Measurements from ENCODE around the gene PSMB1.
A peak's percentile ranks its signal among the peaks of the same experiment; 100 is the strongest.

PSMB1 gene

DNA sequence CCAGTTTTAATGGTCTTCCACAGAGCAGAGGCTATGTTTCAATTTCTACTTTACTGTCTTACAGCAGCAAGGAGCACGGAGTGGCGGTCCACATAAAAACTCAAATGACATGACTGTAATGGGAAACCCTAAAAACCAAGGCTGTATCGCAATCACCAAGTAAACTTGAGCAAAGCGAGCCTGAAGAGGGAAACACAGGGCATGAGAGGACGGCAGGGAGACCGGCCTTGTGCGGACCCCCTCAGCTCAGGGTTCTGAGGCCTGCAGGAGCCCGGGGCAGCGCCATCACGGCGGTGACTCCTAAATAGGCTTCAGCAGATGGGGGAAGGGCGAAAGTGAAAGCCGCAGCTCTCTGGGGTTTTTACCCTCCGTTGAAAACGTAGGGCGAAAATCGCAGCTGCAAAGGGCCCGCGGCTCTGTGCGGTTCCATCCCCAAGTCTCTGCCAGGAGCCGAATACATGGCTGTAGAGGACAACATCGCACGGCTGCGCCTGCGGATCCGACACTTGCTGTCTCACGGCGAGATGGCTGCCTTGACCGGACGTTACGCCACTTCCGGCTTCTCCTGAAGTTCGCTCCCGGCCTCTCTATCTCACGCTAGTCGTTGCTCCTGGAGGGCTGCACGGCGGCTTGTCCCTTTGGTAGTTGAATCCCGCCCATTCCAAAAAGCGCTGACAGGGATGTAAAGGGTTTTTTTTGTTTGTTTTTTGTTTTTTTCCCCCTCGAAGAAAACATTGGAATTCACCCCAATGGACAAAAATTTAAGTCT, at the start of gene PSMB1:
Gene PSMB1, minus strand, starts transcription at position 543 of the 769 bp plus-strand sequence. Its CDS starts 65 bp downstream, at position 478.
- peak; percentile 71 to 79 for DNase-seq (ENCODE audit: low read depth in 2 of 2)

DNA sequence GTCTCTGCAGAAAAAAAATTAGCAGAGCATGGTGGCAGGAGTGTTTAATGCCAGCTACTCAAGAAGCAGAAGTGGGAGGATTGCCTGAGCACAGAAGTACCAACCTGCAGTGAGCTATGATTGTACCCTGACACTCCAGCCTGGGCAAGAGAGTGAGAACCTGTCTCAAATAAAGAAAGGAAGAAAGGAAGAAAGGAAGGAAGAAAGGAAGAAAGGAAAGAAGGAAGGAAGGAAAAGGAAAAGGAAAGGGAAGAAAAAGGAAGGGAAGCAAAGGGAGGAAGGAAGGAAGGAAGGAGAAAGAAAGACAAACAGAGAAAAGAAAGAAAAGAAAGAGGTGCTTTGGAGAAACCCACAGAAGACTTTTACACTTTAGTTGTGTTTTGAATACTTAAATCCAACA, 44.2 kb upstream of the PSMB1 start:
- no peak for DNase-seq (ENCODE audit: low read depth in 2 of 2)

DNA sequence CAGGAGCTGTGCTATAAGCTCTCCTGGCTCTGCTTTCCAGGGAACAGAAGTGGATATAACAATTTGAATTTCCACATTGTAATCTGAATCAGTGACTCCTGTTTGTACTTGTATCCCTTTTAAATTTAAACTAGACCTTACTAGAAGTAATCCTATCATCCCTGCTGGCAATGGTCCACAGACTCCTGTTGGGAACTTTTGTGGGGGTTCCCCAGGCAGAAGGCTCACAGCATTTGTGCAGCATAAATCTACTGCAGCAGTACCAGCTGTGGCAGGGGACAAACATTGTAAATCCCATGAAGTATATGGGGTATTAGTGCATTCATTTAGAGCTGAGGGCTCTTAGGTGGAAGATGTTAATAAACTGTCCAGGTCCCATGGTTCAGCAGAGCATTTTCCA, 43.3 kb upstream of the PSMB1 start:
- no peak for DNase-seq (ENCODE audit: low read depth in 2 of 2)

DNA sequence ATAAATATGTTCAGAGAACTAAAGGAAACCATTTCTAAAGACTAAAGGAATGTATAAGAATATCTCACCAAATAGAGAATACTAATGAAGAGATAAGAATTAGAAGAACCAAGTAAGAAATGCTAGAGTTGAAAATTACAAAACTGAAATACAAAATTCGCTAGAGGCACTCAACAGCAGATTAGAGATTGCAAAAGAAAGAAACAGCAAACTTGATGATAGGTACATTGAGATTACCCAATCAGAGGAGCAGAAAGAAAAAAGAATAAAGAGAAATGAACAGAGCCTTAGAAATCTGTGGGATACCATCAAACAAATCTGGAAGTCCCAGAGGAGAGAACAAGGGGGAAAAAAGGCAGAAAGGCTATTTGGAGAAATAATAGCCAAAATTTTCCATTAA, 37.6 kb upstream of the PSMB1 start:
- DNase-seq (ENCODE audit: low read depth in 2 of 2) = no peak

DNA sequence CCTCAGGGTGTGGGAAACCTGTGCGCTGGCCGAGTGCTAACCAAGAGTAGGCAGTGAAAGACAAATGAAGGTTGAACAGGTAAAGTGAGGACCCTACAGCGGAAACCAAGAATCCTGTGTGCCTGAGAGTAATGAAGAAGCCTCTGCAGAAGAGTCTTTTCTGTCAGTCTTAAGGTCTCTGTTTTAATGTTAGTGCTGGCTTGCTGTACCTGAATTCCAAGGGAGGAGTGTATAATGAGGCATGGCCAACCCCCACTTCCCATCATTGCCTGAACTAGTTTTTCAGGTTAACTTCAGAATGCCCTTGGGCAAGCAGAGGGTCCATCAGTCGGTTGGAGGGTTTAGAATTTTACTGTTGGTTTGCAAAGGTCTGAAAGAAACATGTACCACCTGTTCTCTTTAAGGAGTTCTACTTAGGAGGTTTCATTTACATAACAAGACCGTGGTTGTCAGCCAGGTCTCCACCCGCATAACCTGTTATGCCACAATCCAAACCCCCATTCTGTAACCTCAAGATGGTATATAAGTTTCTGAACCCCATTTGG, 31.9 kb upstream of the PSMB1 start:
- DNase-seq (ENCODE audit: low read depth in 2 of 2) = no peak

DNA sequence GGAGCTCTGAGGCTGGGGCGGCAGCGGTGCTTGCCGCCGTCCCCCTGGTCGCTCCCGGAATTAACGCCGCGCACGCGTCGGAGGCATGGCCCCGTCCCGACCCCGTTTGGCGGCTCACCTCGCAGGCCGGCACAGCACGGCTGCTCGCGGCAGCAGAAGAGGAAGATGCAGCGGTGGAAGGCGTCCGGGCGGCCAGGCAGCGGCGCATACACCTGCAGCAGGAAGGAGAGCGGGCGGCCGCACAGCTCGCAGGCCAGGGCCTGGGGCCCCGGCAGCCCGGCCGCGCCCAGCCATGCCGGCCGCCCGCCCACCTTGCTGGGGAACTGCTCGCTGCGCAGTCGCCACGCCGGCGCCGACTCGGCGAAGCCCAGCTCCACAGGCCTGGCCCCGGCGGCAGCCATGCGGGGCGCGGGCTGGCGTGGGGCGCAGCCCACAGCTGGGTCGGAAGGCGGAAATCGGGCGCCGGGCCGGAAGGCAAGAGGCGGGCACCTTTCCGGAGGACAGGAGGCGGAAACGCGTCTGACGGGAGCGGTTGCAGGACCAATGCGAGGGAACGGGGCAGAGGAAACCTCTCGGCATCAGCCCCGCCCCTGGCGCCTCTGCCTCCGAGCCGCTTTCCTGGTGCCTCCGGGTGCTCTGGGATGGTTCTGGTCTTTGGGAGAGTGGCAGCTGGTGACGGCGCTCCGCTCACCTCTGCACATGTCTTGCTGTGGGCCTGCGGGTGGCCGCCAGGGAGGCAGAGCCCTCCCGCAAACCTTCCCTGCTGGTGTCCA, 31.3 kb upstream of the PSMB1 start, which contains the start of gene PDCD2:
Gene PDCD2, minus strand, starts transcription at position 457 of the 773 bp plus-strand sequence. Its CDS starts 56 bp downstream, at position 401.
- DNase-seq (ENCODE audit: low read depth in 2 of 2) = peak; percentile 87 to 91

DNA sequence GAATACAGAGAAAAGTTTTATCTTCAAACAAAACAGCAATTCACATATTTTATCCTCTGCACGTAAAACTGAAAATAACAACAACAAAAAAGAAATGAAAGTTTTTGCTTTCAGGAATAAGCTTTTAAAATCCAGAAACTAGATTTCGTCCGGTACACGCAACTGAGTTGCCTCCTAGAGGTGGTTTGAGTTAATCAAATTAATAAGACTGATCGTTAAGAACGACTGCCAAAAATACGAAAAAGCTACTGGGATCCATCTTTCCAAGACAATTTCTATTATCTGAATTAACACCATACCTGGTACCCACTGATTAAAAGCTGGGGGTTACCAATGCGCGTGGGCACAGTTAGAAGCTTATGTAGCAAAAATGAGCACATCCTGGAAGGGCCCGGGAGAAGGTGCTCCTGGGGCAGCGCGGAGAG, 30.7 kb upstream of the PSMB1 start:
- no peak for DNase-seq (ENCODE audit: low read depth in 2 of 2)

DNA sequence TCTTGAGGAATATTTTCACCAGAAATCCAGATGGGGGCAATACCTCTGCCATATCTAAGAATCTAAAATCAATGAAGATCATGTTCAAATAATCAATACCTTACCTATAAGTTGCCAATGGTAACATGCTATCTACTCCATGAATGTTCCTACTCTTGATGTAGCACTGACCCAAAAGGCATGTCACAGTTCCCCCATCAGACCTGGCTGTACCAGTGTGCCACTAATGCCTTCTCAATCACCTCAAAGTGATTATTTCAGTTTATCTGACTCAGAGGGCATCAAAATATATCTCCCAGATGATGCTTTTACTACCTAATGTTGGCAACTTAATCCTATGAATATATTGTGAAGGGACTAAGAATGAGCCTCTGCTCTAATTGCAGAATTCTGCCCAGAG, 25.8 kb upstream of the PSMB1 start:
- DNase-seq (ENCODE audit: low read depth in 2 of 2) = no peak

DNA sequence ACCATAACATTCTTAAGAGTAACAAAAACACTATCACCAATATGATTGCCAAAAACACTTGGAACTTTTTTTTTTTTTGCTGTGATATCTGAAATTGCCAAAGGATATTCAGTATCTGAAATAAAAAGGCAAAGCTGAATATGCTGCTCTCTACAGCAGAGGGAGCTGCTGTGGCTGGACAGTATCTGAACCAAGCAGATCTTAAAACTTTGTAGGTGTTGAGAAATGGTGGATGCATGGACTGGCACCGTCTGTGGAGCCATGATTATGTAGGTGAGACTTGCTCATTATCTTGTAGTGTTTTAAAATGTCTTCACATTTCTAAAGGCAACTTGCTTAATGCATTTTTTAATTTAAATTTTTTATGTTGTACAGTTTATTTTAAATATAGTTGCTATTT, 22.1 kb upstream of the PSMB1 start:
- no peak for DNase-seq (ENCODE audit: low read depth in 2 of 2)

DNA sequence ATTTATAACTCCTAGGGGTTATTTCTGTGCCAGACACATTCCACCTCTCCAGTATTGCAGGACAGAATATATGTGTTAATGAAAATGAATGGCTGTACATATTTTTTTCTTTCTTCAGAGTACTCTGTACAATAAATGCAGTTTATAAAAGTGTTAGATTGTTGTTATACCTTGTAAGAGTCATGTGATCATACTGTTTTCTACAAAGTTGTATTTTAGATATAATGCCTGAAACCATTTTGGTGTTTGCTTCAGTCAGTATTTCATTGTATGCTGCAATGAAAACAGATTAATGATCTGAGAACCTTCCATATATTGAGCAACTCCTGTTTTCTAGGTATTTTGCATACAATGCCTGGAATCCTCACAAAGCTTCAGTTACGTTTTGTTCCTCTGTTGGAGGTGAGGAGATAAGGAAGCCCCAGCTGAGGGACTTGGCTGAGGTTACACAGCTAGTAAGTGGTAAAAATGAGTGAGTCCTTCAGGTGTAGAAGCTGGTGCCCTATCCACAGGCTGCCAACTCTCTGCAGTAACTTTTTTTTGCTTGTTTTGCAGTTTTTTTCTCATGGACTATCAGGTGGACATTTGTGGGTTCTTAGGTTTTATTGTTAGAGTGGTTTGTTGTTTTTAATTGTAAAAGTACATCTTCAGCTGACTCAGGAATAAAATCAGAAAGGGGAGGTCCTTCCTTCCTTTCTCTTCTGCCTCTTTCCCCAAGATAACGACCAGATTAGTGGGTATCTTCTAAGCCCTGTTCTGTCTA, 19.8 kb upstream of the PSMB1 start:
- DNase-seq (ENCODE audit: low read depth in 2 of 2) = no peak

DNA sequence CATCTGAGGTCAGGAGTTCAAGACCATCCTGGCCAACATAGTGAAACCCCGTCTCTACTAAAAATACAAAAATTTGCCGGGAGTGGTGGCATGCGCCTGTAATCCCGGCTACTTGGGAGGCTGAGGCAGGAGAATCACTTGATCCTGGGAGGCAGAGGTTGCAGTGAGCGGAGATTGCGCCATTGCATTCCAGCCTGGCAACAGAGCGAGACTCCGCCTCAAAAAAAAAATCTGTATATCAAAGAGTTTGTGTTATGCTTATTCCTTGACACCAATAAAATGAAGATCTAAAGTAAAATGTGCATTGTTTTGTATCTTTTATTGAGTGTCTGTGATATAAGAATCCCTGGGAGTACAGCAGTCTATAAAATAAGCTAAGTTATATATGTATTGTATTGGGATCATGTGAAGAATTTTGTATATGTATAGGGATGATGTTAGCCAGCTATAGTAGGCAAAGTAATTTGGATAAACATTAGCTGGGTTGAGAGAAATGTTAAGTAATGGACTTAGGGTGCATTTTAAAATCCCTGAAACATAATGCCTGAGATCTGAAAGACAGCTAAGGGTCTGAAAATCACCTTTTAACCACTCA, 11.9 kb upstream of the PSMB1 start:
- DNase-seq (ENCODE audit: low read depth in 2 of 2) = no peak

DNA sequence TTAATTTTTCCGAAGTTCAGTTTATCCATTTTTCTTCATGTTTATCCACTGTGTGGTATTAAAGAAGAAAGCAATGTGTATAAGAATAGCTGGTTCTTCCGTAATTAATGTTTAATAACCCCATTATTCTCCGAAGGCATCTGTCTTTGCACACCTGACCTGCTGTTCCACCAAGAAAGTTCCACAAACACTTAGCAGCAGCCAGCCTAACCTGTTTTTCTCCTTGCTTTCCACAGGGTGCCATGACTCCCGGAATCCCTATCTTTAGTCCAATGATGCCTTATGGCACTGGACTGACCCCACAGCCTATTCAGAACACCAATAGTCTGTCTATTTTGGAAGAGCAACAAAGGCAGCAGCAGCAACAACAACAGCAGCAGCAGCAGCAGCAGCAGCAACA, 8.4 kb upstream of the PSMB1 start:
- no peak for DNase-seq (ENCODE audit: low read depth in 2 of 2)

DNA sequence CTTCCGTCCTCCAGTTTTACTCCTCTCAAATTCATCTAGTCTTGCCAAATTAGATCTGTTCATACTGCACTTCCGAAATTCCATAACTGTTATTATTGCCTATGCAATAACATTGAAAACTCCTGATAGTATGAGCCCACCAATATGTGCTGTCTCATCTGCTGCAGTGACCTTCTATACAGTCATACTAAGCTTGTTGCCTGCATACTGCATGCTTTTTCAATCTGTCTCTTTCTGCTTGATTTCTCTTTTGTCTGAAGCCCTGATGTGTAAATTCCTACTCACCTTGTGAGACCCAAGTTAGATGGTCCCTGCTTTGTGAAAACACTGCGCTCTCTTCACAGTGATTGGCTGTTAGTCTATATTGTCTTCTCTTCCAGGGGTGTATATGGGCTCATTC, 2.2 kb upstream of the PSMB1 start:
- no peak for DNase-seq (ENCODE audit: low read depth in 2 of 2)

DNA sequence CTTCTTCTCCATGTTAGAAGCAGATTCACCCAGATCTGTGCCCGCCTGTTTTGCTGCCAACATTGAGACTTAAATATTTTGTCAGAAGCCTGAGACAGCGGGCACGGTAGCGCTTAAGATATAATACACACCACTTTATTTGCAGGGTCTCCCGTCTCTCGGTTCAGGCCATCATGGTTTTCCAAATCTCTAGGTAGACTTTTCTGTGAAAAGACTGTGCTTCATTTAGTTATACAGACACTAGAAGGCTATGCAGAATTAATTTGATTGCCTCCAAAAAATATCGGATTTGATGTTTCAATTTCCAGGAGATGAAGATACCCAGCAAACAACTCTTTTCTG, 1.7 kb upstream of the PSMB1 start:
- no peak for DNase-seq (ENCODE audit: low read depth in 2 of 2)

DNA sequence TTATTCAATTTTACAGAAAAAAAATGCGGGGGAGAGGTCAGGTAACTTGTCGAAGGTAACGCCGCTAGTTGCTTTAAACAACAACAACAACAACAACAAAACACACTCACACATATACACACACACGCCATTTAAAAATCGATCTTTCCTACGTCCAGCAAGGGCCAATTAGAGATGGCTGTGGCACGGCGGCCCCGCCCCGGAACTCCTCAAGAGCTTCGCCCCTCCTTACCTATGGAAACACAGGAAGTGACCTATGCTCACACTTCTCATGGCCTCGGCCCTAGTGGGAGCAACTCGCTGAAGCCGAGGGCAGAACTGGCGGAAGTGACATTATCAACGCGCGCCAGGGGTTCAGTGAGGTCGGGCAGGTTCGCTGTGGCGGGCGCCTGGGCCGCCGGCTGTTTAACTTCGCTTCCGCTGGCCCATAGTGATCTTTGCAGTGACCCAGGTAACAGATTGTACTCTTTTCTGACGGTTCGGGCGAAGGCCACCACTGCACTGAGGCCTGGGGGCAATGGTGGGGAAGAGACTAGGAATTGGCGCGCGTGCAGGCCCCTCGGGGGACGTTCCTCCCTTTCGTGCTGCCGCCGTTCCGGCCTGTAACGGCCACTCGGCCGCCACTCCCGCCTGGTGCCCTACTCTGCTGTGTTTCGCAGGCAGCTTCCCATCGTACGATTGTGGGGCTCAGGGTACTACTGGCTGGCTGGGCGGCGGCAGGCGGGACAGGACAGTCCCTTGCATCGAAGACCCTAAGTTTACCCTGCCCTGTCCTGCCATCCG, 1.1 kb upstream of the PSMB1 start, which contains the start of gene TBP:
Gene TBP, plus strand, starts transcription at position 357 of the 783 bp plus-strand sequence. CDS start 2,661 bp downstream, outside the sequence.
- peak; percentile 92 to 94 for DNase-seq (ENCODE audit: low read depth in 2 of 2)

DNA sequence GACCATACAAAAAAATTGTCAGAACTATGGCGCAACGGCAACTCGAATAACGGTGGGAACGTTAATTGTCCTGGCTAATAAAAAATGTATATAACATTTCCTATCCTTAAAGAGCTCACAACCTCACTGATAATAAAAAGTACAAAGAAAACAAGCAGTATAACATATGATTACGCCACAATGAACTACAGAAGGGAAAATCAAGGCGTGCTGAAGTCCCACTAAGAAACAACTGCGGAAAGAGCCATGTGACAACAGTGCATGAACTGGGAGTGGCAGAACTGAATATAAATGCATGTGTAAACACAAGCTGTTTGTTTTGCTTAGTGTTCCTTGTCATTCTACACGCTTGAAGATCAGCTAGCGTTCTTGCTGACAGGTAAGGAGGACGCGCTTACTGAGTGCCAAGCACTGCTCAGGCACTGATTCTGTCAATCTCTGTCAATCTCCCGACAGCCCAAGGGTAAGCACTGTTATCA, 466 bp upstream of the PSMB1 start:
- DNase-seq (ENCODE audit: low read depth in 2 of 2) = peak in 1 of 2 donors; percentile 19

DNA sequence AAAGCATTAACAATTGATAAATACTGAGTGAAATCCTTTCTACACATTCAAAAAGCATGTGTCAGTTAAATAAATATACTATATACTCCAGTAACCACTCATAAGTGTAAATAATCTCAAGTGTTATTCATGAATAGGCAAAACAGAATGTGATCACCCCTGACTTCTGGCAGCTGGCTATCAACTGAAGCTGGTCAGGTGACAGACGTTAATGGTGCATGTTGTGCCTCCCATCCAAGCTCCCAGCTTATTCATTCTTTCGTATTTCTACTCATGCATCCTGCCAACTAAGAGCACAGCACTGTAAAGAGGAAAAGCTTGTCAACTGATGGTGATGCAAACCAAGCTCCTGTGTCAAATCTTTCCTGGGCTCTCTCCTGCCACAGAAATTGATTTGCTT, 7.7 kb downstream of the PSMB1 start:
- no peak for DNase-seq (ENCODE audit: low read depth in 2 of 2)

DNA sequence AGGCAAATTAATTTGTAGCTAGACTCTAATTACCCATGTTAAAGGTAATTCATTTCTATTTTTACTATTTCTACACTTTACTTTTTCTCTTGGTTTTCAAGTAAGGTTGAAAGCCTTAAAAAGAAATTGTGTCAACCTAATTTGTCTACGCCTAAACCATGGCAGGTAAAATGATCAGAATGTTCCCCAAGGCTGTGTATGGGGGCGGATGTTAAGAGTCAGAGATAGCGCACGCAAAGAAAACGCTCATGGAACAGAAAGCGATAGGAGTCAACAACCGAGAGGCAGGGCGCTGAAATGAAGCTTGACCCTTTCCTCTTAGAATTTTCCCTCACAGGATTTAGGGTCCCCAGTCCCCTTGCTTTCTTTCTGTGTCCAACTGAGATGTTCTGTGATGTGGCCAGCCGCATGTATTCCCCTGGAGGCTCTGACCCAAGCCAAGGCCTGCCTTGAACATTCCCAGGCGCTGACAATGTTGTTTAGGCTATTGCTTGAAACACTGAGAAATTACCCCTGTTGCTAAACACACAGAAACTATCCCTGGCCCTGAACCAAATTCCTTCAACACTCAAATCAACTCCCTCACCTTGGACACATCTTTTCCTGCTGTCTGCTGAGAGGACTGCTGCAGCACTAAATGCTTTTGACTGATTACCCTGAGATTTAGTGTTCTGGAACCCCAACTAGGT, 10.9 kb downstream of the PSMB1 start:
- DNase-seq (ENCODE audit: low read depth in 2 of 2) = no peak

DNA sequence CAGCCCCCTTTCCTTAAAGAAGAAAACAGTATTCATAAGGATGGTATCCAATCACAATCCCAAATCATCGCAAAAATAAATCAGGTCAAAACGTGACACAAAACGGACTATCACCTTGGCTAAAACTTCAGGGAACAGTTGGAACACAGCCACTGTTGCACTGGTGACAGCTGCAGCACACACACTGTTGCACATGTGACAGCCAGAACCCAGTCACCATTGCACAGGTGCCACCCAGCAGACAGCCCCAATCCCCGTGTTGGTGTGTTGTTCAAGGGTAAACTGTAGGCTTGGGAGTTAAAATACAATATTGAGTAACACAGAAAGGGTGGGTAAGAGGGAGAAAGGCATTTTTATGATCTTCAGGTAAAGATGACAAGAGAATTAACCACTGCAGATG, 15.8 kb downstream of the PSMB1 start:
- no peak for DNase-seq (ENCODE audit: low read depth in 2 of 2)

DNA sequence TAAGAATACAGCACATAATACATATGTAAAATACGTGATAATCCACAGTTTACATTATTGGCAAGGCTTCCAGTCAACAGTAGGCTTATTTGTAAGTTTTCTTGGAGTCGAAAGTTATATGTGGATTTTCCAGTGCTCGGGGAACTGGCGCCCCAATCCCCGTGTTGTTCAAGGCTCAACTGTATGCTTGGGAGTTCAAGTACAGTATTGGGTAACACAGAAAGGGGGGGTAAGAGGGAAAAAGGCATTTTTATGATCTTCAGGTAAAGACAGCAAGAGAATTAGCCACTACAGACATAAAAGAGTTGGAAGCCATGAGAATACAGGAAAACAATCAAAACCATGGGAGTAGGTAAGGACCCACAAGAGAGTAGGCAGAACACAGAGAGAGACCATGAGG, 16.4 kb downstream of the PSMB1 start:
- DNase-seq (ENCODE audit: low read depth in 2 of 2) = no peak

Measured in stimulated activated CD4-positive, alpha-beta T cell treated with anti-CD3 and anti-CD28 coated beads, Interleukin-4, amount 100 ng/mL, for 48 hours (primary cell).